Activated CD4-positive, alpha-beta T cell treated with anti-CD3 and anti-CD28 coated beads, Interleukin-2, amount 10 ng/mL, durations not matched to agents 24 days and 14 days (primary cell): Measurements from ENCODE around the gene TSR3. TPM values are rescaled to one million over a fixed set of nuclear protein-coding genes. Genes with fewer than 3 reads are reported as not detected.
A peak's percentile ranks its signal among the peaks of the same experiment; 100 is the strongest.

Experiments
- DNase-seq: peaks from one replicate; pipeline ENCODE4 v3.0.0; 2022
- H3K27ac Mint-ChIP-seq: one replicate; pipeline ENCODE4 v1.8.0; 2022; ENCODE audit warnings: mild to moderate bottlenecking, mixed read lengths
- H3K27me3 Mint-ChIP-seq: one replicate; pipeline ENCODE4 v1.8.0; 2022; ENCODE audit warnings: mixed read lengths
- H3K36me3 Mint-ChIP-seq: one replicate; pipeline ENCODE4 v1.8.0; 2022; ENCODE audit warnings: low read depth, mild to moderate bottlenecking, mixed read lengths
- H3K4me1 Mint-ChIP-seq: one replicate; pipeline ENCODE4 v1.8.0; 2021; ENCODE audit warnings: mixed read lengths
- H3K4me3 Mint-ChIP-seq: one replicate; pipeline ENCODE4 v1.8.0; 2022; ENCODE audit warnings: mild to moderate bottlenecking, moderate library complexity, mixed read lengths
- H3K9me3 Mint-ChIP-seq: one replicate; pipeline ENCODE4 v1.8.0; 2021; ENCODE audit warnings: mixed read lengths
- intact Hi-C: fragments of 100-400 bp; cut with micrococcal nuclease; formaldehyde crosslinking; loops from one replicate; pipeline ENCODE4 v1.15.1; 2023
- total RNA-seq: library from RNA; stranded (reverse); gene quantifications from 2 replicates; pipeline ENCODE4 v1.2.3, GENCODE V29; 2022

The TSR3 gene
- total RNA-seq, 1 donor from 2014 or later: 88.2 TPM

DNA sequence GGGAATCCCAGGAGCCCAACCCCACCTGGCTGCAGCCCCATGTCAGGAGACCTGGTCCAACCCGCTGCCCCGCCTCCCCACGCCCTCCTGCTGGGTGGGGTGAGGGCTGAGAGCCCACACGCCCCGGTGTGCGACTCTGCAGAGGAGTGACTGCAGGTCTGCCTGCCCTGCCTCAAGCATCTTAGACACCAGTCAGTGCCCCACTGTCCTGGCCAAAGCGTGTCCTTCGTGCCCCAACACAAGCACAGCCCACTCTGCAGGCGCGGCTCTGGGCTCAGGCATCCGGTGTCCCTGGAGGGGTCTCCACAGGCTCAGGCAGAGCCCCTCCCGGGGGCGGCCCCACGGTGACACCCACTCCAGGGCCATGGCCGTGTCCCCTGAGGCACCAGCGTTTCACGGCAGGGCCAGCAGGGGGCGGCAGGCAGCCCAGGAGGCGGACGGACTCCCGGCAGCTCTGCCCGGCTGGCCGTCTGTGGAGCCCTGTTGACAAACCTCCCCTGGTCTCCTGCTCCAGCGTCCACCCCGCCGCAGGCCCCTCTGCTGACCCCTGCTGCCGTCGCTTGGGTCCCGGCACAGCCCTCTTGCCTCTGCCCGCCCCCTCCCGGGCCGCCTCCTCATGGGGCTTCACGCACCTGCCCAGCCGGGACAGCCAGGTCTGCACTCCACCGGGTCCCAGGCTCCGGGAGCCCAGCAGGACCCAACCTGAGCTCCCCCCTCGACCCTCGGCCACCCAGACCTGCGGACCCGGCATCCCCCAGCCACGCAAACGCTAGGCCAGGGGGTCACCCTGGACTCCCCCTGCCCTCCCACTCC lies 50.8 kb downstream of the TSR3 start:
- Mint-ChIP-seq H3K36me3 (no peaks in the 10 kb centered on the region), H3K27ac (no peak overlapping the region), H3K4me3 (peak overlapping the region; percentile 39), H3K4me1 (peaks cover 21% of the 10 kb centered on the region), H3K9me3 (no peaks in the 10 kb centered on the region), H3K27me3 (peaks cover 5% of the 10 kb centered on the region)
- intact Hi-C loops: no loop called here
- peak; percentile 95 for DNase-seq

- no peak for DNase-seq
- Mint-ChIP-seq H3K27me3 (peaks cover 5% of the 10 kb centered on the region), H3K27ac (no peak overlapping the region), H3K9me3 (no peaks in the 10 kb centered on the region), H3K4me1 (peaks cover 21% of the 10 kb centered on the region), H3K36me3 (no peaks in the 10 kb centered on the region), H3K4me3 (no peak overlapping the region)
- intact Hi-C loops: no loop called here
Observed at GRCh38 chr16:1299868-1300203, 51.8 kb downstream of the TSR3 start.

Other genes with a start within 250 kb of the TSR3 start
- 0.05 and 0.07 TPM in 2 replicates for gene CACNA1H, start 198.8 kb downstream of the TSR3 start, total RNA-seq
- not detected in 2 replicates for gene TPSG1, start 126.6 kb downstream of the TSR3 start, total RNA-seq
- not detected in 2 replicates for gene TPSB2, start 121.7 kb downstream of the TSR3 start, total RNA-seq
- not detected in 2 replicates for gene TPSAB1, start 111.2 kb downstream of the TSR3 start, total RNA-seq
- gene TPSD1, start 95.8 kb downstream of the TSR3 start, total RNA-seq: not detected in 2 replicates
- gene UBE2I, start 42.2 kb downstream of the TSR3 start, total RNA-seq: 269 and 278 TPM in 2 replicates
- gene BAIAP3, start 18.2 kb downstream of the TSR3 start, total RNA-seq: 0.30 TPM in 1 of 2 replicates, not detected in the other
- 23.3 and 23.9 TPM in 2 replicates for gene GNPTG, start 53 bp upstream of the TSR3 start, total RNA-seq
- gene UNKL, start 62.8 kb upstream of the TSR3 start, total RNA-seq: 38.4 and 43.9 TPM in 2 replicates
- 22.3 and 24.6 TPM in 2 replicates for gene UQCC4, start 68.9 kb upstream of the TSR3 start, total RNA-seq
- gene PERCC1, start 79.2 kb upstream of the TSR3 start, total RNA-seq: not detected in 2 replicates
- gene CCDC154, start 92.7 kb upstream of the TSR3 start, total RNA-seq: 1.3 and 2.3 TPM in 2 replicates
- 56.5 and 58.0 TPM in 2 replicates for gene CLCN7, start 123.2 kb upstream of the TSR3 start, total RNA-seq
- not detected in 2 replicates for gene PTX4, start 137.1 kb upstream of the TSR3 start, total RNA-seq
- gene TELO2, start 141.5 kb upstream of the TSR3 start, total RNA-seq: 91.4 and 101 TPM in 2 replicates
- 19.9 and 20.8 TPM in 2 replicates for gene TMEM204, start 181.8 kb upstream of the TSR3 start, total RNA-seq